GM18867 (cell line): ENCODE measurements around the gene R3HDM1.
"Not testable (repeated sequence)": the region's sequence is repeated elsewhere in the genome, so short reads cannot be mapped to it uniquely, and the experiment has no call there.

Source experiments
- ATAC-seq: cut with Tn5 transposase; IDR thresholded peaks from one replicate; pipeline ENCODE4 v1.9.1; 2021; ENCODE audit warnings: mild to moderate bottlenecking, moderate library complexity; ENCODE audit not compliant: unreplicated experiment

The R3HDM1 gene

DNA sequence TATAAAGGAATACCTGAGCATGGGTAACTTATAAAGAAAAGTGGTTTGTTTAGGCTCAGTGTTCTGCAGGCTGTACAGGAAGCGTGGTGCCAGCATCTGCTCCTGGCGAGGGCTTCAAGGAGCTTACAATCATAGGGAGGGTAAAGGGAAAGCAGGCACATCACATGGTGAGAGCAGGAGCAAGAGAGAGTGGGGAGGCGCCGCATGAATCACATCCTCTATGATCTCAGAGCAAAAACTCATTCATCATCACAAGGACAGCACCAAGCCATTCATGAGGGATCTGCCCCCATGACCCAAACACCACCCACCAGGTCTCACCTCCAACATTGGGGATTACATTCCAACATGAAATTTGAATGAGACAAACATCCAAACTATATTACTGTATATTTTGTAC lies 32.5 kb downstream of the R3HDM1 start:
- ATAC-seq = no peak

DNA sequence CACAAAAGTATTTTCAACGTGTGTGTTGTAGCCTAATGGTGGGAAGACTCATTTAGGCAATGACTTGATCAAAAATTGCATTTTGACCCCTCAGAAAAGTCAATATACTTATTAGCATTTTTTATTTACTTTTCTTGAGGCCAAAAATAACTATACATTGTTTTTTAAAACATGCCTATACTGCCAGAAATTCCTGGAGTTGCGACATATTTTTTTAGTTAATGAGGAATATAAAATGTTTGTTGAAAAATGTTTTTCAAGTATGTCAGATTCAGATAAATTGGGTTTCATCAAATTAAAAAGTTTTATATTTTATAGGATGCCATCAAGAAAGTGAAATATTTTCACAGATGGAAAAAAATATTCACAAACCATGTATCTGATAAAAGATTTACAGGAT lies 39.6 kb downstream of the R3HDM1 start:
- ATAC-seq = no peak

- ATAC-seq = no peak
Observed at GRCh38 chr2:135573620-135574019, 42.3 kb downstream of the R3HDM1 start.

DNA sequence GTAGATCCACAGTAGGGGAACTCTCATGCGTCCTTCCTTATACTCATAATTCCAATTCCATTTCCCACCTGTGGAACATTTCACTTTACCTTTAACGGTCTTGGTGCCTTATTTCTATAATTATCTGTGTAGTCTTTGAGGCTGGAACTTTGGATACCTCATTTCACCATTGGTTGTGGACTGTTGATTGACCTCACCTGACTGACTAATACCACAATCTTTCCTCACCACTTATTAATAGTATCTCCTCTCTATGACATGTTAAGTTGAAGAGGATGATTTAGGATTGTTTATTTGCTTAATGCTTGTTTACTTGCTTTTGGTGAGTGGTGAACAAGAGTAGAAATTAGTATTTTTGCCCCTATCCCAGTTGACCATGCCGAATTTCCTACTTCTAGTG lies 50.0 kb downstream of the R3HDM1 start:
- ATAC-seq = no peak

DNA sequence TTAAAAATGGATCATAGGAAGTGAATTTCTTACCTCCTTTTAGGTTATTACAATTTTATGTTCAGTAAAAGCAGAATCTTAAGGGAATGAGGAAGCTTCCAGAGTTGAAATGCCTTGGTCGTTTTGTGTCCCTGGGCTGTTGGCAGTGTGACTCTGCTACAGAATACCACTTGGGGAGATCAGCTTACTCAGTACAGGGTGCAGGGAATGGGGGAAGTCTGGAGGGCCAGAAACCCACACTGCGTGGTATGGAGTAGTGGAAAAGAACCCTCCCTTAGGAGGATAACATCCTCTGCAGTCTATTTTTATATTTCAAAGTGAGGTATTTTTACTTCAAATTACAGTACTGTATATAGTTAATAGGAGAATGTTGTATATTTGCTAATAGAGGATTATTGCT lies 51.1 kb downstream of the R3HDM1 start:
- ATAC-seq = no peak

GRCh38 chr2:135585586-135585985 lies 54.3 kb downstream of the R3HDM1 start:
- ATAC-seq = peak; percentile 34

DNA sequence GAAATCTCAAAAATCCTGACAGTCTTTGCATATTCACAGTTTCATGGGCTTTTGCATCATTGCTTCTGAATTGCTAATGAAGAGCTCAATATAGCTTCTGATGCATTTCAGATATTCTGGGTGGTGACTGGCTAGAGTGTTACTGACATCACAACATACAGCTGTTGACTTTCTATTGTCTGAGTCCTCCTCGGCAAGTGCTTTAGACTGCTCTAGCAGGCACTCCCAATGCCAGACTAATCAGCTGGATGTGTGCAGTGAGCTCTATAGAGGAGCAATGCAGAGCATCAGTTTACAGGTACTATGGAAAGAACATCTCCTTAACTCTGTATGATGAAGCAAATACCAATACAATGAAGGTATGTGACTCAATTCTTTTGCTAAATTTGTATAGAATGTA lies 54.9 kb downstream of the R3HDM1 start:
- peak; percentile 89 for ATAC-seq

DNA sequence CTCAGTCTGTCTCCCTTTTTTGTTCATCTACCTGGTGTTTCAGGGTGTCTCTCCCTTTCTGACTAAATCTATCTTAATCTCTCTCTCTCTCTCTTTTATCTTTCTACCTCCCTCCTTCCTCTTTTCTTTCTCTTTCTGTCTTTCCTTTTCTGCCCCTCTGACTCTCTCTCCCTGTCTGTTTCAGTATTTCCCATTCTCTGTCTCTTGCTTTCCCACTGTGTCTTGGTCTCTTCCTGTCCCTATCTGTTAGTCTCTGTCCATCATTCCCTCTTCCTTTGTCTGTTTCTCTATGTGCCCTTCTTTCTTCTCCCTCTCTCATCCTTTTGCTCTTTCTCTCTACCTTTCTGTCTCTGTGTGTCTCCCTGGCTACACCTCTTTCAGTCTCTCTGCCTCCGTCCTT lies 56.7 kb downstream of the R3HDM1 start:
- ATAC-seq = no peak

DNA sequence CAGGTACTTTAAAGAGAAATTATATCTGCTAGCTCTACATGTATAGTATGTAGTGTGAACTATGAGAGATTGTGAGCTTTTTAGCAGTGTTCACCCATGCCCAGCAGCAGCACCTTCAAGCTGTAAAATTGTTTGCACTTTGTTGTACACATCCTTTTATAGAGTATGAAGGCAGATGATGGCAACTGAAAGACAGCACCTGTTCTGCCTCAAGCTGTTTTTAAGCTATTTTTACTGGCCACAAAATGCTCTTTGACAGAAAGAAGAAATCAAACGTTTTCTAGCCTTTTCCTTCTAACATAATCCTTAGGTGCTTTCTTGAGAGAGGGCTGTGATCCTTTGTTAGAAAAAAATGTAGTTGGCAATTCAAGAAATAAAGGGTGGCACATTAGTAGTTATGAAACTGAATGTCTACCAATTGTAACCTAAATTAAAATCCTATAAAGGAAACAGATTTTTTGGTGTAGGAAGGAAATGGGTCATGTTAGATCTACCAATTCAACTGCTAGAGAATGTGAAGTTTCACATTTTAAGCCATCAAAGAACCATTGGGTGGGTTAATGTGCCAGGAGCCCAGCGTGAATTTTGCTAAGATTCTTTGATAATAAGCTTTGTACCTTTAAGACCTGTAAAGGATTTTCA lies 59.5 kb downstream of the R3HDM1 start:
- peak; percentile 29 for ATAC-seq

DNA sequence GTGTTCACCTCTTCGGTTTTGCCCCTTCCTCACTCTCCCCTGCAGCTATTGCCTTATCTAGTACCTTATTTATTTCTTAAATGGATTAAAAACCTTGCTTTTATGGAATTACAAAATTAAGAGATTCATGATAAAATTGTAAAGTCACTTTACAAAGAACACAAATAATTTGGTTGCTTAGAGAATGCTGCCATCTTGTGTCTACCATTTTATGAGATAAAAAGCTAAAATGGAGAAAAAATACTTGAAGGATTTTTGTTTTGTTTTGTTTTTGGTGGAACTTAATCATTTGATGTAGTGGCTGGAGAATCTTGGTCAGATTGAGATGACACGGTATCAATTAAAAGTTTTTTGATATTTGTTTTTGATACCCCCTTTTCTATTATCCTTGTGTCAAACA lies 69.6 kb downstream of the R3HDM1 start:
- no peak for ATAC-seq

GRCh38 chr2:135603543-135603942 lies 72.3 kb downstream of the R3HDM1 start:
- ATAC-seq = no peak

- ATAC-seq = no peak
Observed at GRCh38 chr2:135607561-135607960, 76.3 kb downstream of the R3HDM1 start.

DNA sequence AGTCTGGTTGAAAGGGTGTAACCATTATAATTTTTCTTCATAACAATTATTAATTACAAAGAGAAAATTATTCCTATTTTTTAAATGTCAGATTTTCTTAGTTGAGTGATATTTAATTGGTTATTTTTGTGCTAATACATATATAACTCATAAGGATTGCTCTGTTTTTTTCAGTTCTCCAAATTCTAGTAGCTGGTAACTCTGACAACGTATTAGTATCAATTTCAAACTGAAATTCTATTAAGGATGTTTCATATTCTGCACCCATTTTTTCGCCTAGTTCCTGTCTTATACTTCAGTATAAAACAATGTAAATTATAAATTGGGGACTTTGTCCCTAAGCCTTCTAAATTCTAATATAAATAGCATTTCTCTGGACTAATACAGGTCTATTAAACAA lies 81.0 kb downstream of the R3HDM1 start:
- ATAC-seq = no peak

DNA sequence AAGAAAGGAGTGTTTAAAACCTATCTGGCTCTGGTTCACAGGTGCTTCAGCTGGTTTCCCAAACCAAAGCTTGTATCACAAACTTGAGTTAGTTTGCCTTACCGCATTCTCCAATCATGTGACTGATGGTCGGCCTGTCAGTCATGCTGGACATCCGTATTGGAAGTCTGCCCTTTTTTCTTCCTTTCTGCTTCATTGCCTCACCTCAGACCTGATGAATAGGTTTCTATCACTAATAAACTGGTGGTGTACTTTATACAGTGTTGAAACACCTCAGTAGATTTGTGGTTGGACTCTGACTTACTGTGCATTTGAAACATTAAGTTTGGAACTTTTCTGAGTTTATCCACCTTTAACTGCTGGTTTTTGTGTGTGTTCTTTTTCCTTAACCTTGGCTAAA lies 84.1 kb downstream of the R3HDM1 start:
- ATAC-seq = no peak

DNA sequence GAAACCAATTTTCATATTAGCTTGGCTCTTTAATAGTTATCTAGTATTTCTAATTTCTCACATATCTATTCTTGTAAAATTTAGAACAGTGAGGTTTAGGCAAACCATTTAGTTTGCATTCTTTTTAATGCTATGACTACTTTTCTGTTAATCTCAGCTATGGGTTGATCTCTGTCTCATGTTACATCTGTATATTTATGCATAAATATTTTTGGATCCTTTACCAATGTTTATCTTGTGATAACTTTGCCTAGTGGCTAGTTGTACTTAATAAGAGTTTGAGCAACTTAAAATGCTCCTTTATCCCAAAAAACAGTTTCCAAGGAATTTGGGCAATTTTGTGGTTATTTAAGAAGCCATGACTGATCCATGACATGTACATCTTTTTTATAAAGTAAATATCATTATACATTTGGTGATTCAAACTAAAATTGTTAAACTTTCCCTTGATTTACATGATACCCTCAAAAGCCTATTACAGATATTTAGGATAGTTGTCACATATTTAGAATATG lies 86.3 kb downstream of the R3HDM1 start:
- no peak for ATAC-seq

GRCh38 chr2:135620198-135620597 lies 88.9 kb downstream of the R3HDM1 start:
- no peak for ATAC-seq

- no peak for ATAC-seq
Observed at GRCh38 chr2:135629520-135629919, 98.2 kb downstream of the R3HDM1 start.

DNA sequence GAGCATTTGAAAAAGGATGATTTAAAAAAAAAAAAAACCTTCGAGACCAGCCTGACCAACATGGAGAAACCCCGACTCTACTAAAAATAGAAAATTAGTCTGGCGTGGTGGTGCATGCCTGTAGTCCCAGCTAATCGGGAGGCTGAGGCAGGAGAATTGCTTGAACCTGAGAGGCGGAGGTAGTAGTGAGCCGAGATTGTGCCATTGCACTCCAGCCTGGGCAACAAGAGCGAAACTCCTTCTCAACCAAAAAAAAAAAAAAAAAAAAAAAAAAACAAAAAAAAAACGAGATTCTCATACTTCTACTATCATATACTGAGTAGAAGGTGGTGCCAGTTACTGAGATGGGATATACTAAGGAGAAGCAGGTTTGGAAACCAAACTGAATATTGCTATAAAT lies 98.8 kb downstream of the R3HDM1 start:
- not testable (repeated sequence) for ATAC-seq

GRCh38 chr2:135630488-135630887 lies 99.2 kb downstream of the R3HDM1 start:
- no peak for ATAC-seq

GRCh38 chr2:135633582-135633981 lies 102.3 kb downstream of the R3HDM1 start:
- no peak for ATAC-seq

DNA sequence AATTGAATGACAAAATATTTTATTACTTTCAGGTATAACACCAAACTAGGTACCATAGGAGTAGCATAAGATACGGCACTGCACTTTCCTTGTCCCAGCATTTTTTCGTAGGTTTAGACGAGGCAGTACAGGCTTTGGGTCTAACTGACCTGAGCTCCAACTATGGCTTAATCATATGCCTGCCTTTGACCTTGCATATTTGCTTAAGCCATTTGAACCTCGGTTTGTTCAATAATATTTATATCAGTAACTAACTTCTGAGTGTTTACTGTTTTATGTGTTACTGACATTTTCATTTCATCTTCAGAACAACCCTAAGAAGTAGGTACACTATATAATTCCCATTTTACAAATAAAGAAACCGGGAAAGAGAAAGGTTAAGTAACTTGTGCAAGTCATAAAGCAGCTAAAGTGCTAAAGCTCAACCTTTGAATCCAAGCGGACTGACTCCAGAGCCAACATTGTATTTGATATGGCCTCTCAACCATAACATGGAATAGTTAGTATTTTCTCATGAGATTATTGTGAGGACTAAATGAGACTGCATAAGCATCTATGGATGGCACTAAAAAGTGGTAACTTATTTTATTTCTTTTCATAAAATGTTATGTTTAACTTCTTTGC lies 104.0 kb downstream of the R3HDM1 start:
- no peak for ATAC-seq

DNA sequence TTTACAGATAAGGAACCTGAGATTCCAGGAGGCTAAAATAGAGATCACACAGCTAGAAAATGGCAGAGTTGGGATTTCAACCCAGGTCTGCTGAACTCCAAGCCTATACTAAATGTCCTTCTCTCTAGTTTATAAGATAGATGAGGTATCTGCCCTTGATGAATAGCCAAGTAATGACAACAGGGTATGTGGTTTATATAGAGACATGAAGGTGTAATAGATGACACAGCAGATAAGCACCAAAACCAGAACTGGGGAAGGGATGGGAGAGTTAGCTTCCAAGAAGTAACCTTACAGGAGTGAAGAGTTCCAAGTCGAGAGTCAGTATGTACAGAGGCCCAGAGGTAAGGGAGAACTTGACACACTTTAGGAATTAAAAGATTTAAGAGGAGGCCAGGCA lies 105.7 kb downstream of the R3HDM1 start:
- ATAC-seq = peak; percentile 10
